ENCODE measurements around the gene N4BP2L2.
"Not testable (repeated sequence)": the region's sequence is repeated elsewhere in the genome, so short reads cannot be mapped to it uniquely, and the experiment has no call there.

N4BP2L2 gene

GRCh38 chr13:32538621-32539246 lies at the start of gene N4BP2L2:
N4BP2L2 (minus strand) TSS chr13:32538795; CDS start chr13:32537027, 1,768 bp downstream.
- DNase-seq: peak; percentile 68

GRCh38 chr13:32587811-32588170 lies 49.2 kb upstream of the N4BP2L2 start:
- no peak for DNase-seq

GRCh38 chr13:32587011-32587810 lies 48.6 kb upstream of the N4BP2L2 start:
- peak; percentile 57 for DNase-seq

- DNase-seq: peak; percentile 86
Observed at GRCh38 chr13:32586080-32586900, 47.7 kb upstream of the N4BP2L2 start, which contains the start of gene PDS5B. PDS5B (plus strand) TSS chr13:32586452; CDS start chr13:32648773, 62,321 bp downstream.

- DNase-seq: no peak
Observed at GRCh38 chr13:32585550-32586079, 47.0 kb upstream of the N4BP2L2 start.

- DNase-seq: no peak
Observed at GRCh38 chr13:32582991-32583390, 44.4 kb upstream of the N4BP2L2 start.

- no peak for DNase-seq
Observed at GRCh38 chr13:32582281-32582680, 43.7 kb upstream of the N4BP2L2 start.

- DNase-seq: no peak
Observed at GRCh38 chr13:32581177-32581786, 42.7 kb upstream of the N4BP2L2 start.

GRCh38 chr13:32577032-32577431 lies 38.4 kb upstream of the N4BP2L2 start:
- DNase-seq: no peak

GRCh38 chr13:32575687-32576086 lies 37.1 kb upstream of the N4BP2L2 start:
- DNase-seq: not testable (repeated sequence)

- DNase-seq: not testable (repeated sequence)
Observed at GRCh38 chr13:32560842-32561241, 22.2 kb upstream of the N4BP2L2 start.

GRCh38 chr13:32555613-32556012 lies 17.0 kb upstream of the N4BP2L2 start:
- no peak for DNase-seq

GRCh38 chr13:32553720-32554119 lies 15.1 kb upstream of the N4BP2L2 start:
- DNase-seq: no peak

GRCh38 chr13:32549788-32550187 lies 11.2 kb upstream of the N4BP2L2 start:
- DNase-seq: no peak

- no peak for DNase-seq
Observed at GRCh38 chr13:32548837-32549236, 10.2 kb upstream of the N4BP2L2 start.

GRCh38 chr13:32545083-32545482 lies 6.5 kb upstream of the N4BP2L2 start:
- no peak for DNase-seq

- no peak for DNase-seq
Observed at GRCh38 chr13:32542221-32542620, 3.6 kb upstream of the N4BP2L2 start.

GRCh38 chr13:32538143-32538620 lies 413 bp downstream of the N4BP2L2 start:
- no peak for DNase-seq

GRCh38 chr13:32537580-32538142 lies 934 bp downstream of the N4BP2L2 start:
- DNase-seq: no peak

- DNase-seq: no peak
Observed at GRCh38 chr13:32535748-32536147, 2.8 kb downstream of the N4BP2L2 start.

- DNase-seq: no peak
Observed at GRCh38 chr13:32535115-32535514, 3.5 kb downstream of the N4BP2L2 start.

GRCh38 chr13:32530841-32531253 lies 7.7 kb downstream of the N4BP2L2 start:
- DNase-seq: no peak

Data from NCI-H510A (cell line).